Central memory CD8-positive, alpha-beta T cell (primary cell): ENCODE measurements around the gene SLC6A15.

ENCODE experiments used
- ATAC-seq: fragments of 150-1000 bp; cut with Tn5 transposase; replicated peaks from 2 replicates; pipeline ENCODE4 v1.10.0; 2022; ENCODE audit warnings: mild to moderate bottlenecking, moderate FRiP score, moderate number of reproducible peaks; ENCODE audit not compliant: poor library complexity, severe bottlenecking; ENCODE audit errors: extremely low read depth
- DNase-seq, 2 donors: peaks; one replicate each; pipeline ENCODE4 v3.0.0; 2021; ENCODE audit warnings: low spot score in 2 of 2
- H3K27ac Mint-ChIP-seq: one replicate; pipeline ENCODE4 v1.8.0; 2022; ENCODE audit warnings: low read depth, mild to moderate bottlenecking, moderate library complexity, mixed read lengths
- H3K27me3 Mint-ChIP-seq: one replicate; pipeline ENCODE4 v1.8.0; 2022; ENCODE audit warnings: mixed read lengths
- H3K36me3 Mint-ChIP-seq: one replicate; pipeline ENCODE4 v1.8.0; 2022; ENCODE audit warnings: mild to moderate bottlenecking, moderate library complexity, mixed read lengths; ENCODE audit not compliant: insufficient read depth
- H3K4me1 Mint-ChIP-seq: one replicate; pipeline ENCODE4 v1.8.0; 2022; ENCODE audit warnings: mixed read lengths
- H3K4me3 Mint-ChIP-seq: one replicate; pipeline ENCODE4 v1.8.0; 2022; ENCODE audit warnings: mild to moderate bottlenecking, moderate library complexity, mixed read lengths
- H3K9me3 Mint-ChIP-seq: one replicate; pipeline ENCODE4 v1.8.0; 2022; ENCODE audit warnings: mixed read lengths

Gene SLC6A15

GRCh38 chr12:84912198-84913128 lies at the start of gene SLC6A15:
TSS of gene SLC6A15 (minus strand) at chr12:84912799. CDS start at chr12:84892120, 20,679 bp downstream.
- H3K4me3 Mint-ChIP-seq: no peak within 1 kb of the TSS
- ATAC-seq: no peak
- H3K27me3 Mint-ChIP-seq: no peaks in the 10 kb centered on the region
- no peak for DNase-seq
- peaks cover 2% of the 10 kb centered on the region for H3K36me3 Mint-ChIP-seq
- no peaks in the 10 kb centered on the region for H3K4me1 Mint-ChIP-seq
- no peaks in the 10 kb centered on the region for H3K9me3 Mint-ChIP-seq
- H3K27ac Mint-ChIP-seq: no peak within 1 kb of the TSS

GRCh38 chr12:84960918-84961317 lies 48.3 kb upstream of the SLC6A15 start:
- ATAC-seq (no peak), DNase-seq (no peak)
- Mint-ChIP-seq H3K4me1 (no peaks in the 10 kb centered on the region), H3K27ac (no peak overlapping the region), H3K4me3 (no peak overlapping the region), H3K9me3 (peaks cover 19% of the 10 kb centered on the region), H3K27me3 (no peaks in the 10 kb centered on the region), H3K36me3 (no peaks in the 10 kb centered on the region)

DNA sequence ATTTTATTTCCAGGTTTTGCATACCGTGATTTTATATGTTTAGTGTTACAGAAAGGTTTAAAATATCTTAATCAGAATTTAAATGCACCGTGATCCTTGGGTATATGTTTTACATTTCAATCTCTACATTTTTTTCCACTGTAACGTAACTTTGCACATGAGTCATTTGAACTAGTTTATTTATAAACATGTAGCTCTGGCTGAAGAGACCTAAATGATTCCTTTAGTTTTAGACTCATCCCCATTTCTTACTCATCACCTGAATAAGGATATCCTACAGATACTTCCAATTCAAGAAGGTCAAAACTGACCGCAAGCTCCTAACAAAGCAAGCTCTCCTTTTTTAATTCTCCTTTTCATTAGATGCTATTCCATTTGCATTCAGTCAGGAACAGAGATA lies 42.7 kb upstream of the SLC6A15 start:
- no peaks in the 10 kb centered on the region for H3K4me1 Mint-ChIP-seq
- peaks cover 11% of the 10 kb centered on the region for H3K9me3 Mint-ChIP-seq
- ATAC-seq (no peak), DNase-seq (no peak)
- no peaks in the 10 kb centered on the region for H3K36me3 Mint-ChIP-seq
- H3K27me3 Mint-ChIP-seq: no peaks in the 10 kb centered on the region
- no peak overlapping the region for H3K27ac Mint-ChIP-seq
- H3K4me3 Mint-ChIP-seq: no peak overlapping the region

DNA sequence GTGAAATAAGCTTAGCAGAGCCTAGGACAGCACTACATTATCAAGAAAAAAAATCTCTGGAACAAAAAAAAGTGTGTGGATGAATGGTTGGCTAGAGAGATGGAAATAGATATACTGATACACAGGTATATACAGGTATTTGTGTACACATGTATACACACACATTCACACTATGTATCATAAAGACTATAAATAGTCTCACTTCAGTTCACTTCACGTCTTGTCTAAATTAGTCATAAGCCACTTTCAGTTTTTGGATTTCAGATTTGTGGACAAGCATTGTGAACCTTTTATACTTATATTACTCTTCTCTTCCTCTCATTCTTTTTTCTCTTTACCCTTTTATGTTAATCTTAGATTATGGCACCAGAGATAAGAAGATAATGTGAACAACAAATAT lies 41.8 kb upstream of the SLC6A15 start:
- no peak overlapping the region for H3K27ac Mint-ChIP-seq
- H3K4me1 Mint-ChIP-seq: no peaks in the 10 kb centered on the region
- DNase-seq: no peak
- no peaks in the 10 kb centered on the region for H3K27me3 Mint-ChIP-seq
- ATAC-seq: no peak
- H3K36me3 Mint-ChIP-seq: no peaks in the 10 kb centered on the region
- peaks cover 16% of the 10 kb centered on the region for H3K9me3 Mint-ChIP-seq
- H3K4me3 Mint-ChIP-seq: no peak overlapping the region

- H3K27me3 Mint-ChIP-seq: no peaks in the 10 kb centered on the region
- no peak for ATAC-seq
- no peak overlapping the region for H3K4me3 Mint-ChIP-seq
- H3K36me3 Mint-ChIP-seq: no peaks in the 10 kb centered on the region
- no peaks in the 10 kb centered on the region for H3K4me1 Mint-ChIP-seq
- no peak overlapping the region for H3K27ac Mint-ChIP-seq
- no peak for DNase-seq
- peaks cover 15% of the 10 kb centered on the region for H3K9me3 Mint-ChIP-seq
These were observed 38.5 kb upstream of the SLC6A15 start for GRCh38 chr12:84950971-84951546.

DNA sequence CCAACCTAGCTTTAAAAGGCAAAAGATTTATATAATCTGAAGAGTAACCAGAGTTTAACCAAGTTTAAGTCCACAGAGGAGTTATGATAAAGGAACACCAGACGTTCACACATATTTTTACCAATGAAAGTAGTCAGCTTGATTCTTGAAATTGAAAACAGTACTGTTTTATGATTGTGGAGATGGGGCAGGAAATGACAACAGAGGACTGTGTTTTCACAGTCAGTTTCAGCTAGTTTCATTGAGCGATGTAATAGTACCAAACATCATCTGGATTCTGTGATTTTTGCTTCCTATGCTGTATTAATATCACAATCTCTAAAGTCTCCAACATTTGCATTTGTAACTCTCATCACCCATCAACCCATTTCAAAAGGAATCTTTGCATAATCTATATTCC lies 34.2 kb upstream of the SLC6A15 start:
- no peak overlapping the region for H3K4me3 Mint-ChIP-seq
- no peaks in the 10 kb centered on the region for H3K36me3 Mint-ChIP-seq
- H3K27ac Mint-ChIP-seq: no peak overlapping the region
- H3K4me1 Mint-ChIP-seq: no peaks in the 10 kb centered on the region
- no peak for DNase-seq
- H3K27me3 Mint-ChIP-seq: no peaks in the 10 kb centered on the region
- peaks cover 22% of the 10 kb centered on the region for H3K9me3 Mint-ChIP-seq
- ATAC-seq: no peak

- Mint-ChIP-seq H3K4me1 (no peaks in the 10 kb centered on the region), H3K27ac (no peak overlapping the region), H3K9me3 (peaks cover 15% of the 10 kb centered on the region), H3K4me3 (no peak overlapping the region), H3K36me3 (no peaks in the 10 kb centered on the region), H3K27me3 (no peaks in the 10 kb centered on the region)
- no peak for DNase-seq
- ATAC-seq: no peak
These were observed 24.8 kb upstream of the SLC6A15 start for GRCh38 chr12:84937415-84937814.

DNA sequence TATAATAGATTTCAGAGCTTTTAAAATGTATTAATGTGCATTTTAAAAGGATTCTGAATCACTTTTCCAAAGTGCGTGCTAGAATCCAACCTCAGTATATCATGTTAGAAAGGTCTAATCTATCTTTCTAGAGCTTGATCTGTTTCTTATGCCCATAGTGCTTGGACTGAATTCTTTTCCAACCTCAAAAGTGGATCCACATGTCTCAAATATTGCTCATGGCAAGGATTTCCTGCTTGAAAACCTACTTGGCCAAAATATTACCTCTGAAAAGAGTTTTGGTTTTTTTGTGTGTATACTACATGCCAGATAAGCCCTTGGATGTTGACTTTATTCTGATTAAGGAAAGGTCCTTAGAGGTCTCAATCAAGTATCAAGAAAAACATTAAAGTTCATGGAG lies 16.9 kb upstream of the SLC6A15 start:
- Mint-ChIP-seq H3K27ac (no peak overlapping the region), H3K27me3 (no peaks in the 10 kb centered on the region), H3K4me1 (no peaks in the 10 kb centered on the region), H3K4me3 (no peak overlapping the region), H3K36me3 (no peaks in the 10 kb centered on the region), H3K9me3 (peaks cover 8% of the 10 kb centered on the region)
- DNase-seq (no peak), ATAC-seq (no peak)

DNA sequence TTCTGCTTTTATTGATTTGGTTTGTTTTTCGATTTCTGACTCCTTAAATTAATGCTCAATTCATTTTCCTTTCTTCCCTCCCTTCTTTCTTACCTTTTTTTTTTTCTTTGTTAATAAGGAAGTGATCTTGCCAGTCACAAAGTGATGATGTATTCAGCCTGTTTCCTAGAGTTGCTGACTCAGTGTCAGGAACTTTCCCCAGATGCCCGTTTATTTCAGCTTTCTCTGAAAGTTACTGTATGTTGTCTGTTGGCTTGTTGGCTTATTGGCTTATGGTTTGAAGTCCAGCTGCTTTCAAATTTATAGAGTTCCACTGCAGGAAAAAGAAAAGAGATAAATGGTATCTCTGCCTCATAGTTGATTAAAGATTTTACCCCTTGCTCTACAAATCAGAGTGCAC lies 12.4 kb upstream of the SLC6A15 start:
- Mint-ChIP-seq H3K4me3 (no peak overlapping the region), H3K27me3 (no peaks in the 10 kb centered on the region), H3K4me1 (no peaks in the 10 kb centered on the region), H3K9me3 (peaks cover 8% of the 10 kb centered on the region), H3K27ac (no peak overlapping the region), H3K36me3 (no peaks in the 10 kb centered on the region)
- DNase-seq (no peak), ATAC-seq (no peak)

DNA sequence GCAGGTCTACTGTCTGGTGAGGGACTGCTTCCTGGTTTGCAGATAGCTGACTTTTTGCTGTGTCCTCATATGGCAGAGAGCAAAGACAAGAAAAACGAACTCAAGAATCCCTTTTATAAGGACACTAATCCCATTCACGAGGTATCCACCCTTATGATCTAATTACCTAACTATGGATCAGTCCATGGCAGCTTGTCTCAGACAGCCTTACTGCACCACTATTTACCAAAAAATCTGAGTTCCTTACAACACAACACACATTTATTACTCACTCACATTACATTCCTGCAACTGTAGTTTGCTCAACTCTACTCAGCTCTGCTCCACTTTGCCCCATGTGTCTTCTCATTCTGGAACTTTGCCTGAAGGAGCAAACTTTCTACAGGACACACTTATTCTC lies 10.1 kb upstream of the SLC6A15 start:
- Mint-ChIP-seq H3K4me3 (no peak overlapping the region), H3K36me3 (no peaks in the 10 kb centered on the region)

DNA sequence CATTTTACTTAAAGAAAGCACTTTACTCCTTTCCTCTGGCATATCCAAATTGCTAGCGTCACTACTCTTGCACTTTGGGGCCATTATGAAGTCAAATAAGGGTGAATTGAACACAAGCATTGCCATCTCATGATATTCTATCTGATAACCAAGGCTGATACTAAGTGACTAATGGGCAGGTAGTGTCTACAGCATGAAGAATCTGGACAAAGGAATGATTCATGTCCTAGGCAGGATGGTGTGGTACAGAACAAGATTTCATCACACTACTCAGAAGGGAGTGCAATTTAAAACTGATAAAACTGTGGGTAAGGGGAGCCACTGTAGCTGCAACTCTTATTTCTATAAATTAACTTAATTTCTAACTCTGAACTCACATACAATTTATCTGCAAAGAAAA lies 7.7 kb upstream of the SLC6A15 start:
- Mint-ChIP-seq H3K9me3 (peaks cover 8% of the 10 kb centered on the region), H3K27me3 (no peaks in the 10 kb centered on the region), H3K4me3 (no peak overlapping the region), H3K36me3 (no peaks in the 10 kb centered on the region), H3K4me1 (no peaks in the 10 kb centered on the region), H3K27ac (no peak overlapping the region)
- DNase-seq (no peak), ATAC-seq (no peak)

More for the DNA sequence above, 10.1 kb upstream of the SLC6A15 start:
- H3K27me3 Mint-ChIP-seq: no peaks in the 10 kb centered on the region
- peaks cover 8% of the 10 kb centered on the region for H3K9me3 Mint-ChIP-seq
- DNase-seq (no peak), ATAC-seq (no peak)
- H3K27ac Mint-ChIP-seq: no peak overlapping the region
- no peaks in the 10 kb centered on the region for H3K4me1 Mint-ChIP-seq

GRCh38 chr12:84919271-84919670 lies 6.7 kb upstream of the SLC6A15 start:
- peaks cover 8% of the 10 kb centered on the region for H3K9me3 Mint-ChIP-seq
- H3K4me1 Mint-ChIP-seq: no peaks in the 10 kb centered on the region
- H3K4me3 Mint-ChIP-seq: no peak overlapping the region
- no peaks in the 10 kb centered on the region for H3K36me3 Mint-ChIP-seq
- H3K27ac Mint-ChIP-seq: no peak overlapping the region
- H3K27me3 Mint-ChIP-seq: no peaks in the 10 kb centered on the region
- DNase-seq (no peak), ATAC-seq (no peak)

- ATAC-seq (no peak), DNase-seq (no peak)
- H3K36me3 Mint-ChIP-seq: peaks cover 2% of the 10 kb centered on the region
- H3K4me3 Mint-ChIP-seq: no peak overlapping the region
- no peak overlapping the region for H3K27ac Mint-ChIP-seq
- H3K4me1 Mint-ChIP-seq: no peaks in the 10 kb centered on the region
- H3K27me3 Mint-ChIP-seq: no peaks in the 10 kb centered on the region
- H3K9me3 Mint-ChIP-seq: no peaks in the 10 kb centered on the region
These were observed 523 bp upstream of the SLC6A15 start for GRCh38 chr12:84913129-84913515.
